GM20431 (cell line): Measurements from ENCODE around the gene PTGES.
"Not testable (repeated sequence)": the region's sequence is repeated elsewhere in the genome, so short reads cannot be mapped to it uniquely, and the experiment has no call there.

ENCODE experiments used
- in situ Hi-C: fragments of 300-500 bp; cut with MseI, MboI; formaldehyde crosslinking; loops from one replicate; pipeline ENCODE4 v1.15.0; 2020; ENCODE audit warnings: low sequenced_read_pairs; ENCODE audit not compliant: unreplicated experiment

The PTGES gene

GRCh38 chr9:129750013-129750638 is 2.7 kb downstream of the PTGES start:
- in situ Hi-C loops: no loop called here

DNA sequence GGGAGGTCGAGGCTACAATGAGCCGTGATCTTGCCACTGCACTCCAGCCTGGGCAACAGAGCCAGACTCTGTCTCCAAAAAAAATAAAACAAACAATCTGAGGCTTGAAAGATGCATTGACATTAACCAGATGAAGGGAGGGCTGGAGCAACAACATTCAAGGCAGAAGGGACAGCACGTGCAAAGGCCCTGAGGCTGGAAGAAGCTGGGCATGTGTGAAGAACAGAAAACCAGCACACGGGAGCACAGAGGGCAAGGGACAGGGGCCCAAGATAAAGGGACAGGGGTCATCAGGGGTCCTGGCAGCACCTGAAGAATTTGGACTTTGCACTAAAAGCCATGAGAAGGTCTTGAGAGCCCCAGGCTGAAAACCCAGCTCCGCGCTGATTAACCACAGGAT is 3.3 kb downstream of the PTGES start:
- in situ Hi-C loops: no loop called here

DNA sequence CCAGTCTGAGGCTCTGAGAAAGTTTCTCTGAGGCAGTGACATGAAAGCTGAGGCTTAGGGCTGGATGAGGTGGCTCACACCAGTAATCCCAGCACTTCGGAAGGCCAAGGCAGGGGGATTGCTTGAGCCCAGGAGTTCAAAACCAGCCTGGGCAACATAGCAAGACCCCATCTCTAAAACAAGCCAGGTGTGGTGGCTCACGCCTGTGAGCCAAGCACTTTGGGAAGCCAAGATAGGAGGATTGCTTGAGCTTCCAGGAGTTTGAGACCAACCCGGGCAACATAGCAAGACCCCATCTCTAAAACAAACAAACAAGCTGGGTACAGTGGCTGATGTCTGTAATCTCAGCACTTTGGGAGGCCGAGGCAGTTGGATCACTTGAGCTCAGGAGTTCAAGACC is 3.8 kb downstream of the PTGES start:
- in situ Hi-C loops: not testable (repeated sequence)

- in situ Hi-C loops: no loop called here
Measured at GRCh38 chr9:129748249-129748648, 4.6 kb downstream of the PTGES start.

GRCh38 chr9:129746092-129746777 is 6.6 kb downstream of the PTGES start:
- in situ Hi-C loops: no loop called here

DNA sequence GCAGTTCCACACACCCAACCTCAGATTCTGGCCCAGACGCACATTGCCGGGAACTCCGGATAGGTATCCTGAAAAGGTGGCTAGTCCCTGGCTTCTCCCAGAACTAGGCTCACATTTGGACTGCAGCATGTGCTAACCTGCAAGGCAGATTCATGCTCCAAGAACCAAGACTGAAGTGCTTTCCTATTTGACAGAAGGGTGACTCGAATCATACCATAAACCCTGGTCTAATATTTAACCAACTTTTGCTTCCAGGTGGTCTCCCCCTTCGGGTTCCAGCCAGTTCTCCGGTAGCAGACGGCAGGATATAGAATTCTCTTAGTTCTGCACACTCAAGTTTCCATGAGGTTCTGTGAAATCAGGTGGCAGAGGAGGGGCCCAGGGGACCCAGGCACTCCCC is 7.6 kb downstream of the PTGES start:
- in situ Hi-C loops: no loop called here

DNA sequence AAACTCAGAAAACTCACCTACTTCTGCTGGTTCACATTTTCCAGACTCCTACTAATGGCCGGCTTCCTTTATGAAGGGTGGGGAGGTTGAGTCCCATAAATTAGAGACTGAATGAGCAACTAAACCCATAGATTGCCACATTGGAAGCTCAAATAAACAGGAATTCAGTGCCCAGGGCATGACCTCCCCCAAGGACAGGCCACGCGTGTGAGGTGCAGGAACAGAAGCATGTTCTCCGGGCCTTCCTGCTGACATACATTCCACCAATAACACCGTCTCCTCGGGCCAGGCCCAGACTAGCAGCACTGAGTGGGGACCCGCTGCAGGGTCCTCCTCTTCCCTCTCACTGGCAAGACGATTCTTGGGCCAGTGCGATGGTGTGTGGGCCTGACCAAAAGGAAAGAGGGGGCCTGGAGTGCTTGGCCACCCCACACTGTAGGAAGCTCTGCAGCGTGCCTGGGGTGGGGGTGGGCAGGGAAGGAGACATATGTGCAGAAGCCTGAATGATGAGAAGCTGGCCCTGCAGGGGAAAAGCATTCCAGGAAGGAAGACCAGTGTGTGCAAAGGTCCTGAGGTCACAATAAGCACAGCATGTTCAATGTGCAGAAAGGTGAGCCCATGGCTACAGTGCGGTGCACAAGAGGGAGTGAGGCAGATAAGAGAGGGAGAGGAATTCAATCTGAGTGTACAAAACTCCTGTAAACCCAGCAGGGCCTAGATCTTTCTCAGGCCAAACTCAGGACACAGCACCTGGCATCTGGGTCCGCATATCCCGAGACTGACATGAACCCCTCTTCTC is 12.0 kb downstream of the PTGES start:
- in situ Hi-C loops: no loop called here

GRCh38 chr9:129740174-129740573 is 12.7 kb downstream of the PTGES start:
- in situ Hi-C loops: no loop called here

- in situ Hi-C loops: no loop called here
Measured at GRCh38 chr9:129739432-129739831, 13.4 kb downstream of the PTGES start.

GRCh38 chr9:129737479-129738274 is 15.2 kb downstream of the PTGES start:
- in situ Hi-C loops: no loop called here

DNA sequence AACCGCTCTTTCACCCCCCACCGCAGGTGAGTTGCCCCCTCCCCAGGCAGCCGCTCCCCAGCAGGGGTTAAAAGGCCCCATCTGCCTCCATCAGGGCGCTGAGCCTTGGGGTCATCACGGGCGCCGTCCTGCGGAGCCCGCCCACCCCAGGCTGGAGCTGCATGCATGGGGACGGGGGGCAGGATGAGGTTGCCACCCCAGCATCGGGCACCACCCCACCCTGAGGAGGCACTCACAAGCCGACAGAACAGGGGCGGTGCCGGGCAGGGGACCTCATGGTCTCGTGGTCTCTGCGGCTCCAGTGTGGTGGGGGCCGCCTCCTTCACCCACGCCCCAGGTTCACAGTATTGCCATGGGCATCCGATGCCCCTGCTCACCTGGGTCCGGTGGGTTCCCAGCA is 16.5 kb downstream of the PTGES start:
- in situ Hi-C loops: no loop called here

GRCh38 chr9:129735546-129735945 is 17.3 kb downstream of the PTGES start:
- in situ Hi-C loops: no loop called here

DNA sequence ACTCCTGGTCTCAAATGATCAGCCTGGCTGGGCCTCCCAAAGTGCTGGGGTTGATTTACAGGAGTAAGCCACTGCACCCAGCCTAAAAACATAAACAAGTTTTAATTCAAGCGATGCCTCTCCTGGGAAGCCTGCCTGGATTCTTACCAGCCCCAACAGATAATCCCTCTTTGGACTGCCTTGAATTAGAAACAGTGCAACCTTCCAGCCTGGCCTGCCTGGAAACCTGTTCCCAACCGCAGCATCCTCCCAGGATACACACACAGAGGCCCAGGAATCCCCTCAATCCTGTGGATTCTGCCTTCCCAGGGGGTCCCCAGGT is 19.2 kb downstream of the PTGES start:
- in situ Hi-C loops: no loop called here

- in situ Hi-C loops: no loop called here
Measured at GRCh38 chr9:129732946-129733631, 19.8 kb downstream of the PTGES start.

DNA sequence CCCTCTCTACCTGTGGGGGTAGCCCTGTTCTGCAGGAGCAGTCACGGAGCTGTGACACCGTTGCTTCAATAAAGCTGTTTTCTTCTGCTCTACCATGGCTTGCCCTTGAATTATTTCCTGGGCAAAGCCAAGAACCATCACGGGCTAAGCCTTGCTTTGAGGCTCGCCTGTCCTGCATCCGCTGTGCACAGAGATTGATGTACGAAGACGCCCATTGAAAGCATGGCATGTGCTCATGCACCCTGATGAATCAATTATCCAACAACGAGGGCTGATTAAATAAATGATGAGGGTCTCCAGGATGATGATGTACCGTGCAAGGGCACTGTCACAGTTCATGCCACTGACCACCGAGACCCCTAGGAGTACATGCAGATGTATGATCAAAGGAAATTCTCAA is 20.7 kb downstream of the PTGES start:
- in situ Hi-C loops: no loop called here

DNA sequence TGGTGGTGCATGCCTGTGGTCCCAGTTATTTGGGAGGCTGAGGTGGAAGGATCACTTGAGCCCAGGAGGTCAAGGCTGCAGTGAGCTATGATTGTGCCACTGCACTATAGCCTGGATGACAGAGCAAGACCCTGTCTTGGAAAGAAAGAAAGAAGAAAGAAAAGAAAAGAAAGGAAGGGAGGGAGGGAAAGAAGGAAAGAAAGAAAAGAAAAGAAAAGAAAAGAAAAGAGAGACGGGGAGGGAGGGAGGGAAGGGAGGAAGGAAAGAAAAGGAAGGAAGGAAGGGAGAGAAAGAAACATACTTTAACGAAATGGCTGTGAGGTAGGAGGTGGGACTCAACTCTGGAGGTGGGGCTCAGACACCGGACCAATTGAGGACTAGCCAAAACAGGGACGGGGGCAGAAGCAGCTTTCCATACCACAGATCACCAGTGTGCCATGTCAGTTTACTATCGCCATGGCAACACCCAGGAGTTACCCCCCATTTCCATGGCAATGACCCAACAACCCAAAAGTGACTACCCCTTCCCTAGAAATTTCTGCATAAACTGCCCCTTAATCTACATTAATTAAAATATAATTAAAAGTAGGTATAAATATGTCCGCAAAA is 21.3 kb downstream of the PTGES start:
- in situ Hi-C loops: no loop called here

DNA sequence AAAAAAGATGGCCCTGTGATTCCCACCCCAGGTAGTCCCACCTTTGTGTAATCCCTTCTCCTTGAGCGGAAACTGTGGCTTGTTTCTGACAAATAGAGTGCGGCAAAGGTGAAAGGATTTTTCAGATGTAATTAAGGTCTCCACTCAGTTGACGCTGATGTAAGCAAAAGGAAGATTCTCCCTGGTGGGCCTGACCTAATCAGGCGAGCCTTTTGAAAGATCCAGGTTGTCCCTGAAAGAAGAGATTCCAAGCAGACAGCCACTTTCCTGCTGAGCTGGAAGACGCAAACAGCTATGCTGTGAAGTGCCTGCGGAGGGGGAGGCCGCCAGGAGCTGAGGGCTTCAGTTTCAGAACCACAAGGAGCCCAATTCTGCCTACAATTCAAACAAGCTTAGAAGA is 24.1 kb downstream of the PTGES start:
- in situ Hi-C loops: no loop called here

DNA sequence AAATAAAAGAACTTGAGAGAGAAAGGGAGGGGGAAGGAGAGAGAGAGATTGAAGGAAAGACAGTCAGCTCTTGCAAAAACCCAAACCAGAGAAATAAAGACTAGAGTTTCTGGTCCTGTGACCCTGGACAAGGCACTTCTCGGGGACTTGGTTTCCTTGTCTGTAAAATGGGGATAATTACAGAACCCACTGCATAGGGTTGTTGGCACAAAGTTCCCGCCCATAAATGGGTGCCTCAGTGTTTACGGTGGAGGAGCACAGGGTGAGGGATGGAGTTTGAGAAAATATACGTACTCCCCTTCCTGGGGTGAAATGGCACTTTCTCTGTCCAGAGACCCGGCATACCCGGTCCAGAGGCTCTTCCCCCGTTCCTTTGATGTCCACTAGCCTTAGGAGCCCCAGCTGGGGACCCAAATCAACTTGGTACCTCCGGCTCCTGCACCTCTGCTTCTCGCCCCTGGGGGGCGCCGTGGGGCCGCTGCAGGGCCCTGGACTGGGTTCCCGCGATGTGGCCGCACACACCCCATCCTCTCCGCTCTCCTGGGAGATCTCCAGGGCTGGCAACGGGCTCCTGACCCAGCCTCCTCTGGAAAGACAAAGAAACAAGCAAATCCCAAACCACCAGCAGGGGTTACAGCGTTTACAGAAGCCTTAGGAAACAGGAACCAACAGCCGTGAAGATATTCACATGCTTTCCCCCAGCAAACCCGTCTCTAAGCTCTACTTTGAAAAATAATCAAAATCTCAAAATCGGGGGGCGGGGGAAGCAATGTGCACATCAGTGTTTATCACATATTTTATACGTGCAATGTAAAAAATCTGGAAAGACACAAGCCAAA is 26.3 kb downstream of the PTGES start:
- in situ Hi-C loops: no loop called here

GRCh38 chr9:129725795-129726251 is 27.0 kb downstream of the PTGES start:
- in situ Hi-C loops: no loop called here
